MM.1S (cell line): Measurements from ENCODE around the gene LIPN.

Experiments used
- DNase-seq: peaks from one replicate; pipeline ENCODE4 v3.0.0-alpha.2; 2015
- H2AFZ ChIP-seq: fragments of 300-600 bp; sonication (generic); 2 replicates; pipeline ENCODE4 v1.6.0; 2016; ENCODE audit warnings: antibody characterized with exemption, low read length
- H3F3A ChIP-seq: fragments of 300-600 bp; sonication (generic); 2 replicates; pipeline ENCODE4 v1.6.1; 2016; ENCODE audit warnings: mild to moderate bottlenecking, antibody characterized with exemption, low read length, moderate library complexity, mixed read lengths; ENCODE audit not compliant: insufficient read depth
- H3K27ac ChIP-seq: fragments of 300-600 bp; sonication (generic); 2 replicates; pipeline ENCODE4 v1.5.1; 2016; ENCODE audit warnings: mild to moderate bottlenecking, low read length
- H3K27me3 ChIP-seq: fragments of 300-600 bp; sonication (generic); replicated peaks from 2 replicates; pipeline ENCODE4 v1.6.0; 2016; ENCODE audit warnings: low read length; ENCODE audit not compliant: insufficient read depth
- H3K36me3 ChIP-seq: fragments of 300-600 bp; sonication (generic); replicated peaks from 2 replicates; pipeline ENCODE4 v1.6.1; 2016; ENCODE audit warnings: mild to moderate bottlenecking, low read length, mixed read lengths; ENCODE audit not compliant: insufficient read depth
- H3K4me1 ChIP-seq: fragments of 300-600 bp; sonication (generic); 2 replicates; pipeline ENCODE4 v1.6.1; 2016; ENCODE audit warnings: low read length, mixed read lengths
- H3K4me2 ChIP-seq: fragments of 300-600 bp; sonication (generic); 2 replicates; pipeline ENCODE4 v1.6.0; 2016; ENCODE audit warnings: low read depth, low read length
- H3K4me3 ChIP-seq: fragments of 300-600 bp; sonication (generic); 2 replicates; pipeline ENCODE4 v1.5.1; 2016; ENCODE audit warnings: low read length, mixed read lengths
- H3K79me2 ChIP-seq: fragments of 300-600 bp; sonication (generic); 2 replicates; pipeline ENCODE4 v1.6.1; 2016; ENCODE audit warnings: mixed run types, low read length, mixed read lengths
- H3K9ac ChIP-seq: fragments of 300-600 bp; sonication (generic); 2 replicates; pipeline ENCODE4 v1.6.1; 2016; ENCODE audit warnings: low read length, mixed read lengths
- H3K9me2 ChIP-seq: fragments of 300-600 bp; sonication (generic); replicated peaks from 2 replicates; pipeline ENCODE4 v1.6.1; 2016; ENCODE audit warnings: mild to moderate bottlenecking, low read length, mixed read lengths; ENCODE audit not compliant: insufficient read depth
- H3K9me3 ChIP-seq: fragments of 300-600 bp; sonication (generic); replicated peaks from 2 replicates; pipeline ENCODE4 v1.6.1; 2016; ENCODE audit warnings: mild to moderate bottlenecking, low read length, mixed read lengths; ENCODE audit not compliant: insufficient read depth
- H4K20me1 ChIP-seq: fragments of 300-600 bp; sonication (generic); 2 replicates; pipeline ENCODE4 v1.6.1; 2016; ENCODE audit warnings: mild to moderate bottlenecking, low read length, moderate library complexity, mixed read lengths; ENCODE audit not compliant: insufficient read depth
- EZH2 ChIP-seq: fragments of 300-600 bp; sonication (generic); optimal IDR thresholded peaks from 2 replicates; pipeline ENCODE3; 2017; ENCODE audit warnings: low read depth, mild to moderate bottlenecking, antibody characterized with exemption, low read length, mixed read lengths
- EZH2phosphoT487 ChIP-seq: fragments of 300-600 bp; sonication (generic); IDR thresholded peaks from 2 replicates; pipeline ENCODE4 v1.6.1; 2018; ENCODE audit warnings: antibody characterized with exemption, low read length
- TF ChIP-seq, protein P1 (sequence below): fragments of 300-600 bp; sonication (generic); IDR thresholded peaks from 2 replicates; pipeline ENCODE4 v1.5.1; 2016; ENCODE audit warnings: antibody characterized with exemption, low read length, mixed read lengths

LIPN gene

DNA sequence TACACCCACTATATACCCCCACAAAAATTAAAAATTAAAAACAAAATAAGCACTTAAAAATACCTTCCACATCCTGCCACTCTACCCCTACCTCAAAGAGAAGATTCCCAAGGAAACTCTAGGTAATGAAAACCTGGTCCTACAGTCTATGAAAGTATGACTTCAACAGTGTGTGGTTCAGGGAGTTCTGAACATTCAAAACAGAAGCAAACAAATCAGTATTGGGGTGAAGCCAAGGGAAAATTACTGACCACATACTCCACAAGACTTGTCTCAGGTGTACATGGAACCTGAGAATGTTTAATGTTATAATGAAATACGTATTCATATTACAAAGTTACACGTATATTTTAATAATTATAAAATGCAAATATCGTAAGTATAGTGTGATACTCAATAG, 22.4 kb downstream of the LIPN start:
- Histone ChIP-seq H3K4me1 (peaks cover 5% of the 10 kb centered on the region; the same call in 1 of the 2 replicates), H3K27ac (no peak overlapping the region), H2AFZ (no peak overlapping the region), H3K27me3 (no peaks in the 10 kb centered on the region), H3K36me3 (no peaks in the 10 kb centered on the region), H3F3A (no peaks in the 10 kb centered on the region), H3K4me2 (no peak overlapping the region), H3K9ac (no peak overlapping the region), H4K20me1 (no peaks in the 10 kb centered on the region), H3K9me2 (no peaks in the 10 kb centered on the region), H3K79me2 (no peaks in the 10 kb centered on the region), H3K9me3 (no peaks in the 10 kb centered on the region), H3K4me3 (no peak overlapping the region)
- TF ChIP-seq EZH2, result no peak
- TF ChIP-seq EZH2phosphoT487, result no peak
- TF ChIP-seq, protein P1, sequence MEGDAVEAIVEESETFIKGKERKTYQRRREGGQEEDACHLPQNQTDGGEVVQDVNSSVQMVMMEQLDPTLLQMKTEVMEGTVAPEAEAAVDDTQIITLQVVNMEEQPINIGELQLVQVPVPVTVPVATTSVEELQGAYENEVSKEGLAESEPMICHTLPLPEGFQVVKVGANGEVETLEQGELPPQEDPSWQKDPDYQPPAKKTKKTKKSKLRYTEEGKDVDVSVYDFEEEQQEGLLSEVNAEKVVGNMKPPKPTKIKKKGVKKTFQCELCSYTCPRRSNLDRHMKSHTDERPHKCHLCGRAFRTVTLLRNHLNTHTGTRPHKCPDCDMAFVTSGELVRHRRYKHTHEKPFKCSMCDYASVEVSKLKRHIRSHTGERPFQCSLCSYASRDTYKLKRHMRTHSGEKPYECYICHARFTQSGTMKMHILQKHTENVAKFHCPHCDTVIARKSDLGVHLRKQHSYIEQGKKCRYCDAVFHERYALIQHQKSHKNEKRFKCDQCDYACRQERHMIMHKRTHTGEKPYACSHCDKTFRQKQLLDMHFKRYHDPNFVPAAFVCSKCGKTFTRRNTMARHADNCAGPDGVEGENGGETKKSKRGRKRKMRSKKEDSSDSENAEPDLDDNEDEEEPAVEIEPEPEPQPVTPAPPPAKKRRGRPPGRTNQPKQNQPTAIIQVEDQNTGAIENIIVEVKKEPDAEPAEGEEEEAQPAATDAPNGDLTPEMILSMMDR, result no peak
- no peak for DNase-seq

DNA sequence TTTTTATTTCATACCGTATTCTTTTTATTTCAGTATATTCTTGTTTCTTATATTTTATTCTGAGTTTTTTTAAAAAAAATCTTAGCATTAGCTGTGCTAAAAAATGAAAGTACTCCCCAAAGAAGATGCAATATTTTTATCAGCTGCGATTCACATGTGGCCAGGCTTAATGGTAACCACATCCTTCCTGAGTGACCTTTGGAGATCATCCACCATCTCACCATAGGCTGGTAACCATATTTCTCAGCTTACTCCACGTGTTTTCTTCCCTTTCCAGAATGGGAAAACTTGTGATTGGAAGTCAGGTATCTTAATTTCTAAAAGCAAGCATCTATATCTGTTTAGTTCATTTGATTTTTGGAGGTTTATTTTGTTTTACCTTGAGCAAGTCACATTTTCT, 23.9 kb downstream of the LIPN start:
- TF ChIP-seq EZH2phosphoT487 (no peak), EZH2 (no peak)
- TF ChIP-seq, protein P1, result no peak
- no peaks in the 10 kb centered on the region for H3K9me3 ChIP-seq
- no peak overlapping the region for H3K9ac ChIP-seq
- peaks cover 5% of the 10 kb centered on the region; the same call in 1 of the 2 replicates for H3K4me1 ChIP-seq
- H3K4me2 ChIP-seq, result no peak overlapping the region
- H3K4me3 ChIP-seq, result no peak overlapping the region
- no peaks in the 10 kb centered on the region for H3F3A ChIP-seq
- H3K9me2 ChIP-seq, result no peaks in the 10 kb centered on the region
- no peaks in the 10 kb centered on the region for H3K79me2 ChIP-seq
- no peaks in the 10 kb centered on the region for H3K27me3 ChIP-seq
- H3K27ac ChIP-seq, result no peak overlapping the region
- H2AFZ ChIP-seq, result no peak overlapping the region
- no peaks in the 10 kb centered on the region for H3K36me3 ChIP-seq
- H4K20me1 ChIP-seq, result no peaks in the 10 kb centered on the region
- DNase-seq, result peak; percentile 38

DNA sequence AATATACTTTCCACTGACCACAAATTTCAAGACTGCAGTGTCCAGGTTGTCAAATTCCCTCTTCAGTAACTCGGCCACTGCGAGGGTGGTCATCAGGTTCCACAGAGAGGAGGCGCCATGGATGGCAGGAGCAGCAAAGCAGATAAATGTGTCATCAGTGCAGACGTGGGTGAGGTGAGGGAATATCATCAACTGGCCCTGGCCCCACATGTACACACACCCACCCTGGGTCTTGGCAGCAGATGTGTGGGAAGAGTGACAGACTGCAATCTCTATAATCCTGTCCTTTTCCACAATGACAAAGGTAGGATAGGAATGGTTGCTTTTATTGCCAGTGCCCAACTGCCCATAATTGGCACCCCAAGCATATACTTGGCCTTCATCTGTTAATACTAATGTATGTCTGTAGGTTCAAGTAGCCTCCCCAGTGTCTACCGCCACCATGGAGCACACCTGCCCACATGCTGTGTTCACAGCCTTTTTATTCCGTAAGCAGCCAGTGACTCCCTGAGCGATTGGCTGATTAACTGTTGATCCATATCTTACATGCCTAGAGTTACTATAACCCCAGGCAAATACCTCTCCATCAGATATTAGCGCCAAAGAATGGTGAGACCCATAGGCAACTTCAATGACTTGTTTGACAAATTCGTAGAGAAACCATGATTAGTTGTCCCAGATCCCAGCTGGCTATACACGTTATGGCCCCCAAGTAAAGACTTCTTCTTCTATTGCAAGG, 26.4 kb downstream of the LIPN start:
- Histone ChIP-seq H3F3A (no peaks in the 10 kb centered on the region), H3K9ac (no peak overlapping the region), H3K9me2 (no peaks in the 10 kb centered on the region), H3K4me2 (no peak overlapping the region), H3K27ac (no peak overlapping the region), H3K36me3 (no peaks in the 10 kb centered on the region), H3K79me2 (no peaks in the 10 kb centered on the region), H2AFZ (no peak overlapping the region), H3K9me3 (no peaks in the 10 kb centered on the region), H4K20me1 (no peaks in the 10 kb centered on the region), H3K4me1 (peaks cover 5% of the 10 kb centered on the region; the same call in 1 of the 2 replicates), H3K27me3 (no peaks in the 10 kb centered on the region), H3K4me3 (no peak overlapping the region)
- DNase-seq, result no peak
- TF ChIP-seq EZH2, result no peak
- TF ChIP-seq, protein P1, result no peak
- TF ChIP-seq EZH2phosphoT487, result no peak
